GM12878 (cell line): ENCODE results near the gene CHST13. TPM values are rescaled to one million over a fixed set of nuclear protein-coding genes. Genes with fewer than 3 reads are reported as not detected.

Experiments used
- ATAC-seq: fragments of 200-7000 bp; cut with Tn5 transposase; 3 replicates; pipeline ENCODE4 v1.9.1; 2020; ENCODE audit warnings: mild to moderate bottlenecking, moderate library complexity
- BruUV-seq: library from RNA; stranded (reverse); fragments of 400-500 nt; replicated peaks from 2 replicates; lab custom pipeline; 2021; lab: Mats Ljungman, UMichigan
- CTCF ChIA-PET: fragments of 300-600 bp; sonication (Branson Sonifier 250); formaldehyde crosslinking; extraction: SDS; loops from one replicate; lab custom pipeline; 2021; ENCODE audit warnings: inconsistent platforms; lab: Yijun Ruan, JAX
- POLR2A ChIA-PET: fragments of 350-600 bp; formaldehyde crosslinking; extraction: SDS; loops from one replicate; lab custom pipeline; 2021; ENCODE audit warnings: inconsistent platforms; lab: Charles Lee
- RAD21 ChIA-PET: fragments of 300-600 bp; sonication (Branson Sonifier 250); formaldehyde crosslinking; loops from one replicate; lab custom pipeline; 2023; ENCODE audit warnings: antibody characterized with exemption; ENCODE audit not compliant: unreplicated experiment; lab: Charles Lee
- SMC1A ChIA-PET: fragments of 300-600 bp; sonication (Branson Sonifier 250); formaldehyde crosslinking; loops from one replicate; lab custom pipeline; 2023; ENCODE audit not compliant: unreplicated experiment, uncharacterized antibody; lab: Charles Lee
- DNase-seq: peaks from one replicate; pipeline ENCODE4 v3.0.0-alpha.2; 2011; ENCODE audit warnings: low read depth, low spot score
- FAIRE-seq: peaks from 3 replicates; lab custom pipeline; 2011; peaks lifted over from hg19 to GRCh38; lab: Jason Lieb, UNC
- H2AFZ ChIP-seq: 2 replicates; pipeline ENCODE4 v1.6.0; 2011; ENCODE audit warnings: low read depth, low read length, control low read depth; ENCODE audit not compliant: control insufficient read depth
- H3K27ac ChIP-seq: 2 replicates; pipeline ENCODE4 v1.5.1; 2011; ENCODE audit warnings: control low read depth; ENCODE audit not compliant: control insufficient read depth, insufficient read depth
- H3K27me3 ChIP-seq, 2 experiments: replicated peaks in 1 of 2; 2 replicates each; pipeline versions ENCODE4 v1.6.0 to v1.6.1; 2011; ENCODE audit warnings: low read length in 1 of 2; ENCODE audit not compliant: control insufficient read depth in 2 of 2, insufficient read depth in 2 of 2
- H3K36me3 ChIP-seq, 2 experiments: 2 replicates each; pipeline ENCODE4 v1.5.1; 2011; ENCODE audit warnings: low read length in 1 of 2; ENCODE audit not compliant: control insufficient read depth in 2 of 2, insufficient read depth in 2 of 2
- H3K4me1 ChIP-seq: 2 replicates; pipeline ENCODE4 v1.6.1; 2011; ENCODE audit warnings: mild to moderate bottlenecking, low read length, moderate library complexity, mixed read lengths; ENCODE audit not compliant: control insufficient read depth, insufficient read depth
- H3K4me2 ChIP-seq: 2 replicates; pipeline ENCODE4 v1.6.0; 2011; ENCODE audit warnings: control low read depth; ENCODE audit not compliant: control insufficient read depth, insufficient read depth
- H3K4me3 ChIP-seq: fragments of 200-600 bp; sonication (generic); 2 replicates; pipeline ENCODE4 v1.5.1; 2016
- H3K79me2 ChIP-seq: 2 replicates; pipeline ENCODE4 v1.6.0; 2011; ENCODE audit warnings: low read length; ENCODE audit not compliant: control insufficient read depth, insufficient read depth
- H3K9ac ChIP-seq: 2 replicates; pipeline ENCODE4 v1.8.0; 2011; ENCODE audit warnings: low read length, control low read depth, mixed read lengths; ENCODE audit not compliant: control insufficient read depth, insufficient read depth
- H3K9me3 ChIP-seq: replicated peaks from 3 replicates; pipeline ENCODE4 v1.5.1; 2011; ENCODE audit warnings: mild to moderate bottlenecking, low read length; ENCODE audit not compliant: control insufficient read depth, insufficient read depth
- H4K20me1 ChIP-seq: 2 replicates; pipeline ENCODE4 v1.6.0; 2011; ENCODE audit not compliant: control insufficient read depth, insufficient read depth
- BACH1 ChIP-seq: fragments of 450-650 bp; IDR thresholded peaks from 2 replicates; pipeline ENCODE4 v1.6.1; 2017; ENCODE audit warnings: mild to moderate bottlenecking, borderline replicate concordance
- HDAC2 ChIP-seq: fragments of 200-600 bp; sonication (generic); IDR thresholded peaks from 2 replicates; pipeline ENCODE4 v1.6.1; 2017
- MEF2A ChIP-seq: IDR thresholded peaks from 2 replicates; pipeline ENCODE4 v1.6.1; 2011; ENCODE audit warnings: low read depth, mild to moderate bottlenecking, low read length, moderate library complexity; ENCODE audit not compliant: insufficient read depth
- POLR2AphosphoS2 ChIP-seq: IDR thresholded peaks from 2 replicates; pipeline ENCODE4 v1.6.1; 2011; ENCODE audit warnings: low read depth, mild to moderate bottlenecking, low read length, improper control_type of control experiment, moderate library complexity
- RBBP5 ChIP-seq: fragments of 200-600 bp; sonication (generic); conservative IDR thresholded peaks from 2 replicates; pipeline ENCODE4 v1.6.1; 2016
- RELB ChIP-seq: fragments of 450-650 bp; IDR thresholded peaks from 2 replicates; pipeline ENCODE4 v1.6.1; 2017; ENCODE audit warnings: low read depth, mild to moderate bottlenecking, moderate library complexity
- SMARCA5 ChIP-seq: fragments of 450-650 bp; IDR thresholded peaks from 2 replicates; pipeline ENCODE4 v1.6.1; 2017; ENCODE audit warnings: mild to moderate bottlenecking
- SP1 ChIP-seq: IDR thresholded peaks from one replicate; pipeline ENCODE4 v1.6.1; 2011; ENCODE audit warnings: low read depth, low read length
- STAT1 ChIP-seq: fragments of 450-650 bp; conservative IDR thresholded peaks from 2 replicates; pipeline ENCODE4 v1.6.1; 2014; ENCODE audit warnings: antibody characterized with exemption, mild to moderate bottlenecking
- TAF1 ChIP-seq: IDR thresholded peaks from 2 replicates; pipeline ENCODE4 v1.6.1; 2011; ENCODE audit warnings: mild to moderate bottlenecking, low read depth, low read length, borderline replicate concordance
- ZNF207 ChIP-seq: fragments of 450-650 bp; IDR thresholded peaks from 2 replicates; pipeline ENCODE4 v1.6.1; 2014; ENCODE audit warnings: antibody characterized with exemption, mild to moderate bottlenecking, borderline replicate concordance
- WGBS: methylation state at CpG from one replicate; pipeline ENCODE4 v1.1.6; 2016; ENCODE audit warnings: low lambda C conversion rate; ENCODE audit not compliant: insufficient replicate concordance, insufficient coverage; ENCODE audit errors: missing lambda C conversion rate; 5-methylcytosine and 5-hydroxymethylcytosine counted together
- in situ Hi-C: fragments of 300-500 bp; cut with MboI; formaldehyde crosslinking; loops from 9 replicates; pipeline ENCODE4 v1.14.3; 2018; ENCODE audit warnings: mixed read lengths
- intact Hi-C: fragments of 100-400 bp; cut with micrococcal nuclease; formaldehyde crosslinking; loops from one replicate; pipeline ENCODE4 v1.14.2; 2022; ENCODE audit not compliant: unreplicated experiment
- polyA plus RNA-seq, 11 experiments: library from polyadenylated mRNA; depleted of rRNA in 4 of 11; unstranded in 6 of 11; stranded (reverse) in 5 of 11; fragments of >200 nt; fragmentation: Nextera tagmentation in 4 of 11; fragmentation: Illumina TruSeq in 1 of 11; extraction: Ambion mirVana in 4 of 11; extraction: Trizol in 1 of 11; gene quantifications; 1 replicate in 1 of 11; 2 replicates in 10 of 11; pipeline versions ENCODE4 v1.2.1 to v1.2.3, GENCODE V29; 2011 to 2016; ENCODE audit warnings: inconsistent platforms in 2 of 11, missing spikeins in 2 of 11, low read depth in 1 of 11
- total RNA-seq, 4 experiments: library from RNA; depleted of rRNA in 3 of 4; stranded (reverse); fragments of >200 nt in 3 of 4; fragmentation: Illumina TruSeq in 1 of 4; extraction: Trizol in 1 of 4; gene quantifications; 2 replicates each; pipeline versions ENCODE4 v1.2.1 to v1.2.3, GENCODE V29; 2013 to 2021
- TF ChIP-seq, protein P1 (sequence below): fragments of 450-650 bp; IDR thresholded peaks from 2 replicates; pipeline ENCODE4 v1.6.1; 2016; ENCODE audit warnings: mild to moderate bottlenecking
- TF ChIP-seq, protein P2 (sequence below): fragments of 150-350 bp; IDR thresholded peaks from 2 replicates; pipeline ENCODE4 v1.6.1; 2016; ENCODE audit warnings: low read depth, low read length
- TF ChIP-seq, protein P3 (sequence below): fragments of 450-650 bp; formaldehyde crosslinking; IDR thresholded peaks from 2 replicates; pipeline ENCODE4 v1.5.0; 2022; ENCODE audit warnings: mild to moderate bottlenecking, missing genetic modification characterization

CHST13 gene
- total and polyA plus RNA-seq, 10 of the 15 experiments (the other 5 are each of a cell fraction or from before 2014, with no cell fraction given) = not detected

GRCh38 chr3:126553284-126554084 is 29.5 kb downstream of the CHST13 start:
- H3K27ac ChIP-seq = no peak overlapping the region
- TF ChIP-seq RELB = no peak
- TF ChIP-seq TAF1 = no peak
- no peak for TF ChIP-seq STAT1
- TF ChIP-seq, protein P1, sequence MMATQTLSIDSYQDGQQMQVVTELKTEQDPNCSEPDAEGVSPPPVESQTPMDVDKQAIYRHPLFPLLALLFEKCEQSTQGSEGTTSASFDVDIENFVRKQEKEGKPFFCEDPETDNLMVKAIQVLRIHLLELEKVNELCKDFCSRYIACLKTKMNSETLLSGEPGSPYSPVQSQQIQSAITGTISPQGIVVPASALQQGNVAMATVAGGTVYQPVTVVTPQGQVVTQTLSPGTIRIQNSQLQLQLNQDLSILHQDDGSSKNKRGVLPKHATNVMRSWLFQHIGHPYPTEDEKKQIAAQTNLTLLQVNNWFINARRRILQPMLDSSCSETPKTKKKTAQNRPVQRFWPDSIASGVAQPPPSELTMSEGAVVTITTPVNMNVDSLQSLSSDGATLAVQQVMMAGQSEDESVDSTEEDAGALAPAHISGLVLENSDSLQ = no peak
- TF ChIP-seq, protein P2, sequence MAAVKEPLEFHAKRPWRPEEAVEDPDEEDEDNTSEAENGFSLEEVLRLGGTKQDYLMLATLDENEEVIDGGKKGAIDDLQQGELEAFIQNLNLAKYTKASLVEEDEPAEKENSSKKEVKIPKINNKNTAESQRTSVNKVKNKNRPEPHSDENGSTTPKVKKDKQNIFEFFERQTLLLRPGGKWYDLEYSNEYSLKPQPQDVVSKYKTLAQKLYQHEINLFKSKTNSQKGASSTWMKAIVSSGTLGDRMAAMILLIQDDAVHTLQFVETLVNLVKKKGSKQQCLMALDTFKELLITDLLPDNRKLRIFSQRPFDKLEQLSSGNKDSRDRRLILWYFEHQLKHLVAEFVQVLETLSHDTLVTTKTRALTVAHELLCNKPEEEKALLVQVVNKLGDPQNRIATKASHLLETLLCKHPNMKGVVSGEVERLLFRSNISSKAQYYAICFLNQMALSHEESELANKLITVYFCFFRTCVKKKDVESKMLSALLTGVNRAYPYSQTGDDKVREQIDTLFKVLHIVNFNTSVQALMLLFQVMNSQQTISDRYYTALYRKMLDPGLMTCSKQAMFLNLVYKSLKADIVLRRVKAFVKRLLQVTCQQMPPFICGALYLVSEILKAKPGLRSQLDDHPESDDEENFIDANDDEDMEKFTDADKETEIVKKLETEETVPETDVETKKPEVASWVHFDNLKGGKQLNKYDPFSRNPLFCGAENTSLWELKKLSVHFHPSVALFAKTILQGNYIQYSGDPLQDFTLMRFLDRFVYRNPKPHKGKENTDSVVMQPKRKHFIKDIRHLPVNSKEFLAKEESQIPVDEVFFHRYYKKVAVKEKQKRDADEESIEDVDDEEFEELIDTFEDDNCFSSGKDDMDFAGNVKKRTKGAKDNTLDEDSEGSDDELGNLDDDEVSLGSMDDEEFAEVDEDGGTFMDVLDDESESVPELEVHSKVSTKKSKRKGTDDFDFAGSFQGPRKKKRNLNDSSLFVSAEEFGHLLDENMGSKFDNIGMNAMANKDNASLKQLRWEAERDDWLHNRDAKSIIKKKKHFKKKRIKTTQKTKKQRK = no peak
- no peak for TF ChIP-seq MEF2A
- TF ChIP-seq RBBP5 = no peak
- TF ChIP-seq SP1 = no peak
- TF ChIP-seq, protein P3, sequence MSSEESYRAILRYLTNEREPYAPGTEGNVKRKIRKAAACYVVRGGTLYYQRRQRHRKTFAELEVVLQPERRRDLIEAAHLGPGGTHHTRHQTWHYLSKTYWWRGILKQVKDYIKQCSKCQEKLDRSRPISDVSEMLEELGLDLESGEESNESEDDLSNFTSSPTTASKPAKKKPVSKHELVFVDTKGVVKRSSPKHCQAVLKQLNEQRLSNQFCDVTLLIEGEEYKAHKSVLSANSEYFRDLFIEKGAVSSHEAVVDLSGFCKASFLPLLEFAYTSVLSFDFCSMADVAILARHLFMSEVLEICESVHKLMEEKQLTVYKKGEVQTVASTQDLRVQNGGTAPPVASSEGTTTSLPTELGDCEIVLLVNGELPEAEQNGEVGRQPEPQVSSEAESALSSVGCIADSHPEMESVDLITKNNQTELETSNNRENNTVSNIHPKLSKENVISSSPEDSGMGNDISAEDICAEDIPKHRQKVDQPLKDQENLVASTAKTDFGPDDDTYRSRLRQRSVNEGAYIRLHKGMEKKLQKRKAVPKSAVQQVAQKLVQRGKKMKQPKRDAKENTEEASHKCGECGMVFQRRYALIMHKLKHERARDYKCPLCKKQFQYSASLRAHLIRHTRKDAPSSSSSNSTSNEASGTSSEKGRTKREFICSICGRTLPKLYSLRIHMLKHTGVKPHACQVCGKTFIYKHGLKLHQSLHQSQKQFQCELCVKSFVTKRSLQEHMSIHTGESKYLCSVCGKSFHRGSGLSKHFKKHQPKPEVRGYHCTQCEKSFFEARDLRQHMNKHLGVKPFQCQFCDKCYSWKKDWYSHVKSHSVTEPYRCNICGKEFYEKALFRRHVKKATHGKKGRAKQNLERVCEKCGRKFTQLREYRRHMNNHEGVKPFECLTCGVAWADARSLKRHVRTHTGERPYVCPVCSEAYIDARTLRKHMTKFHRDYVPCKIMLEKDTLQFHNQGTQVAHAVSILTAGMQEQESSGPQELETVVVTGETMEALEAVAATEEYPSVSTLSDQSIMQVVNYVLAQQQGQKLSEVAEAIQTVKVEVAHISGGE (CRISPR knock-in tag) = no peak
- TF ChIP-seq SMARCA5 = no peak
- no peak for TF ChIP-seq HDAC2
- TF ChIP-seq BACH1 = no peak
- no peak for TF ChIP-seq ZNF207
- no peak for TF ChIP-seq POLR2AphosphoS2
- CTCF ChIA-PET = no interaction called here
- H3K9ac ChIP-seq = no peak overlapping the region
- no TSS peak for BruUV-seq
- SMC1A ChIA-PET = no interaction called here
- no peak overlapping the region for H3K4me3 ChIP-seq
- POLR2A ChIA-PET = no interaction called here
- H3K4me2 ChIP-seq = no peak overlapping the region
- WGBS = 43% methylated on average over 19 of the region's 19 CpGs
- H3K36me3 ChIP-seq = no peaks in the 10 kb centered on the region
- RAD21 ChIA-PET = no interaction called here
- H2AFZ ChIP-seq = no peak overlapping the region
- peaks cover 0 to 2% of the 10 kb centered on the region in 2 experiments; a peak in 1 of 4 replicates for H3K27me3 ChIP-seq
- intact Hi-C loops = no loop called here
- H3K79me2 ChIP-seq = no peaks in the 10 kb centered on the region
- in situ Hi-C loops = no loop called here
- H4K20me1 ChIP-seq = no peaks in the 10 kb centered on the region
- H3K4me1 ChIP-seq = no peaks in the 10 kb centered on the region
- ATAC-seq = no peak
- DNase-seq = no peak
- no peaks in the 10 kb centered on the region for H3K9me3 ChIP-seq
- FAIRE-seq = no peak
